ENCODE measurements around the gene AJAP1.

The AJAP1 gene

GRCh38 chr1:4633346-4633745 lies 21.1 kb upstream of the AJAP1 start:
- no peak for DNase-seq

- DNase-seq: no peak
These were observed 20.1 kb upstream of the AJAP1 start for GRCh38 chr1:4634156-4634792.

DNA sequence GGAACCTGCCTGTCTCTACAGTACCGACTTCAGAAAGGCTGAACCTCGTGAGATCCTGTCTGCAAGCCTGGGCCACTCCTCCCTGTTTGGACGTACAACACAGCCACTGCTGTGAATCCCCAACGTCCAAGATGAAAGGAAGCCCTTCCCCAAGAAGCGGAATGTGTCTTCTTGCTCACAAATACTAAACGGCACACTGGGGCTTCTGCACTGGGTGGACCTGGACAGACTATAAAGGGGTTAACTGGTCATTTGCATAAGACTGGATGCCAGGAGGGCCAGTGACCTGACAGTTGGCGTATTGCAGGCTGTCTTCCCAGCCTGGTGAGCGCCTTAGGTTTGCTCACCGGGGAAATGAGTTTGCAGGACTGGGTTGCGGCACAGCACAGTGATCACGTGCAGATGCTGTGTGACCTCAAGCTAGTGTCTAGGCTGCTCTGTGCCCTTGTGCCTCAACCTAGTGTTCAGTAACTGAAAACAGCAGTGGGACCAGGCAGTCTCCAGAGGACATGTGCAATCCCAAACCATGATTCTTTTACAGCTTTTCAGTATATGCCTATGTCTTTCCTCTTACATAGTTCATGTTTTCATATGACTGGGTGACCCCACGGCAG lies 19.5 kb upstream of the AJAP1 start:
- DNase-seq: no peak

- DNase-seq: no peak
These were observed 18.2 kb upstream of the AJAP1 start for GRCh38 chr1:4636186-4636585.

- no peak for DNase-seq
These were observed 17.6 kb upstream of the AJAP1 start for GRCh38 chr1:4636644-4637380.

GRCh38 chr1:4637616-4638344 lies 16.6 kb upstream of the AJAP1 start:
- DNase-seq: no peak

DNA sequence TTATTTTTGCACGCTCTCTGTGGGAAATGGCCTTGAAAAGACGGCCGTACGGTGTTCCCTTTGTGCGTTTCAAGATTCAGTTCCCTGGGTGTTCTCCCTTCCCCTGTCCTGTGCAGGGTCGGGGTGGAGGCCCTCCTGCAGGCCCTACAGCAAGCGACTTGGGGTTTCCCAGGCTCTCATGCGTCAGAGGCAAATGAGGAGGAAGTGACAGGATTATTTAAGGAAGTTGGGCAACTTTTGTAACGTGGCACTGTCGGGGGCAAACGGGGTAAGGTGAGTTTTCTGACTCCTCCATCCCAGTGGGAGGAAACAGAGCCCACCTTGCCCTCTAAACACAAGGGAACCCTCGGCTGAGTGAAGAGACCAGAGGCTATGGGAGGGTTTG lies 16.1 kb upstream of the AJAP1 start:
- DNase-seq: no peak

- DNase-seq: no peak
These were observed 13.5 kb upstream of the AJAP1 start for GRCh38 chr1:4640931-4641330.

DNA sequence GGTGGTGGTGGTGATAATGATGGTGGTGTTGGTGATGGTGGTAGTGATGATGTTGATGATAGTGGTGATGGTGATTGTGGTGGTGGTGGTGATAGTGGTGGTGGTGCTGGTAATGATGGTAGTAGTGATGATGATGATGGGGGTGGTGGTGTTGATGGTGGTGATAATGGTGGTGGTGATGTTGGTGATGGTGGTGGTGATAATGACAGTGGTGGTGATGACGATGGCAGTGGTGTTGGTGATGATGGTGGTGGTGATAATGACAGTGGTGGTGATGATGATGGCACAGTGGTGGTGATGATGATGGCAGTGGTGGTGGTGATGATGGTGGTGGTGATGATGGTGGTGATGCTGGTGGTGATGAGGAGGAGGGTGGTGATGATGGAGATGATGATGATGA lies 7.0 kb upstream of the AJAP1 start:
- DNase-seq: no peak

- no peak for DNase-seq
These were observed 5.8 kb upstream of the AJAP1 start for GRCh38 chr1:4648657-4649056.

- DNase-seq: no peak
These were observed 3.9 kb upstream of the AJAP1 start for GRCh38 chr1:4650481-4650880.

DNA sequence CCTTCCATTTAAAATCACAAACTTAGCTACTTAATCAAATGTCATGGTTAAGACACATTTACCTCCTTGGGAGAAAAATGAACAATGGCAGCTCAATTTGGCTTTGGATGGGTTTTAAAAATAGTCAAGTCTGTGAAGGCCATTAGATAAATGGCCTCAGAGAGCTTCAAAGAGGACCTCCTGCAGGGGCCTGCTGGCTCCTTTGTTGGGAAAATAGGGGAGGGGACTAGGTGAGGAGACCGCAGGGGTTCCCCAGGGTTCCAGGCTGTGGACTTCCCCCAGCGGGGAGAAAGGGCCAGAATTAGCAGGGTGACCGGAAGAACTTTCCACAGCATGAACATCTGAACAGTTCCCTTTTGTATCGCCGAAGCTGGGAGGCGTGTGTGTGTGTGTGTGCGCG lies 3.4 kb upstream of the AJAP1 start:
- no peak for DNase-seq

DNA sequence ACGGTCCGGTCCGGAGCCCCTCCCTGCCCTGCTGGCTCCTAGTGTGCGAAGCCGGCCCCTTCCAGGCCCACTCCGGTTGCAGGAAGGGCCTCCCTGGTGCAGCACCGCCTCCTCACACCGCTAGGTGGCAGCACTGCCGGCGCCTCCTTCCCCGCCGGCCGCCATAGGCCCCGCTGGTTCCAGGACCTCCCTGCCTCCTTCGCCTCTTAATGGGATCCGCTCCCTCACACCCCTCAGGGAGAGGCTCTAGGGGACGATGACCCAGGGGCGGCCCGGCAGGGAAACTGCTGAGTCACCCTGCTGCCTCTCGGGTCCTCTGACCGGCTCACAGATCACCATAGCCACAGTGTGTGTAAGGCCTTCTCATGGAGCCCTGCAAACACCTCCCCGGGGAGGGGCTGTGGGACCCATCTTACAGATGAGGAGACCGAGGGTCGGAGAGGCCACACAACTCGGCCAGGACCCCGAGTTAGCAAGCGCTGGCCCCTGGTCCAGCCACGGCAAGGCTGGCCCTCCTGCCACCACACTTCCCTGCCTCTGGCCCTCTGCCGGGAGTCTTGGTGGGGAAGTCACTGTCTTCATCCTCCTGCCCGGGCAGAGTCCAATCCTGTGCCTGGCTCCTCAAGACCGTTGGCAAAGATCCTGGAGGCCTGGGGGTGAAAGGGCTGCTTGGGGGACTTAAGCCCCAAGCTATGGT lies 1.6 kb upstream of the AJAP1 start:
- DNase-seq: peak; percentile 49

DNA sequence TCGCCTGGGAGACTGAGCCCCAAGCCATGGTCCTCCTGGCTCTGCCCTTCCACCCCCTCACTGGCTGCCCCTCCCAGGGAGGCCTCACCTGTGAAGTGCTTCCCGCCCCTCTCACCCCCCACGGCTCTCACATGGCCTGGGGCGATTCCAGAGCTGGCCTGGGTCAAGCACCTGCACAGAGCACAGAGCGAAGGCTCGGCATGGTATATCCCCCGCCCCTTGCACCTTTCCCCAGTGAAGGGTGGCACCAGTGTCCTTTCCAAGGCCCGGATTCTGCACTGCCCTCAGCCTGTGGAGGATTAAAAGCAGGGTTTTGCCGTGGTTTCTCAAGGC lies 1.1 kb upstream of the AJAP1 start:
- DNase-seq: no peak

DNA sequence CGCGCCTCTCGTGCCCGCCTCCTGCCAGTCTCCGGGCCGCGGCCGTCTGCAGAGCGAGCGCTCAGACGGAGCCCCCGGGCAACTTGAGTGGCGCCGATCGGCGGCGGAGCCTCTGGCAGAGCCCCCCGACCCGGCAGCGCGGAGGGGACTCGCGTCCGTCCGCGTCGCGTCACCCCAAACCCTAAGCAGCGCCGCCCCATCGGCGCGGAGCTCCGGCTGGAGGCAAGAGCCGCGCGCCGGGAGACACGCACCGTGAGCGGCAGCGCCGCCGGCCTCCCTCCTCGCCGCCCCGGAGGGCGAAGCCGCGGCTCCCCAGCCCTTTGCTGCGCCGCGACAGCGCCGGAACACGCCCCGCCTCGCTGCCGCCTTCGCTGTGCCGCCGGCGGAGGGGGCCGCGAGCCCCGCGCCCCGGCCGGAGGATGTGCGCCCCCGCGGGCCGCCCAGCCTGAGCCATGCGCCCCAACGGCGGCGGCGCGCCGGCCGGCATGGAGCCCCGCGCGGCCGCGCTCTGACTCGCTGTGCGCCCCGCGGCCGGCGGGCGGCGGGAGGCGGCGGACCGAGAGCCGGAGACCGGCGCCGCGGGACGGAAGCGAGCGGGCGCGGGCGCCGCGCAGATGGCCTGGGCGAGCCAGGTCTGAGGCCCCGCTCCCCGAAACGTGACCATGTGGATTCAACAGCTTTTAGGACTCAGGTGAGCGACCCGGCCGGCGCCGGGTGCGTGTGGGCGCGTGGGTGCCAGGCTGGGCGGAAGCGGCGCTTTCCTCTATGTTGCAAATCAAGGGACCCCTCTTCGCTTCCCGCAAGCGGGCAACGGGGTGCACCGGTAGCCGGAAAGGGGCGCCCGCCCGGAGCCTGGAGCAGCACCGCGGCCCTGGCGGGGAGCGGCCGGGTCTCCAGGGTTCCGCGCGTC lies 610 bp downstream of the AJAP1 start:
- DNase-seq: no peak

DNA sequence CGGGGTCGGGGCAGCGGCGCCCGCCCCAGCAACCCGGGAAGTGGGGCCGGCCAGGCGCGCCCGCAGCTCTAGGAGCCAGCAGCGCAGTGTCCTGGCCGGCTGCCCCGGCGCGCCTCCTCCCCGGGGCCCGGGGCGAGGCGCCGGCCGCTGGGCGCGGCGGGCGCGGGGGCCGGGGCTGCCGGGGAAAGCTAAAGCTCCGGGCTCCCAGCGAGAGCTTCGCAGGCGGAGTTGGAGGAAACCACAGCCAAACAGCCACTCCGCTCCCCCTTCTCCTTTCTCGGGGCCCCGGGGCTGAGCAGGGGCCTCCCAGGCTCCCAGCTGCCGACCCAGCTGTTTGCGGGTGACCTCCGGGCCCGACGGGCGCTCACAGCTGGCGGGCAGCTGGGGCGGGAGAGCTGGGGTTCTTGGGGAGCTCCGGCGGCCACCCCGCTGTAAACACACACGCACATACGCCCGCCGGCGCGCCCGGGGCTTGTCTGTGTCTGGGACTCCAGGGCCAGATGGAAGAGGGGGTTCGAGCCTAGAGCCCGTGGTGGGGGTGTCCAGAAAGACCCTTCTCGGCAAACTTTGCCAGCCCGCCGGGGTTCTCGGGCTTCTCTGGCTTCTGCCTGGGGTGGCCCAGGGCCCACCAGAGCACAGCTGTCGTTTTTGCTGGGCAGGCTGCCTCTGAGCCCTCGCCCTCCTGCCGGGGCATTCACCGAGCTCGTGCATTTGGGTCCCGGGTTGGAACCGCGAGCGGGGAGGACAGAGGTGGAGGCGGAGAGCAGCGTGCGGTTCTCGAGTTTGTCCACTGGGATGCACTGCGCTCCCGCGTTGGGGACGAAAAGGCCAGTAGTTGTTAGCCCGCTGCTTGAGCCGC lies 1.5 kb downstream of the AJAP1 start:
- DNase-seq: peak; percentile 50

DNA sequence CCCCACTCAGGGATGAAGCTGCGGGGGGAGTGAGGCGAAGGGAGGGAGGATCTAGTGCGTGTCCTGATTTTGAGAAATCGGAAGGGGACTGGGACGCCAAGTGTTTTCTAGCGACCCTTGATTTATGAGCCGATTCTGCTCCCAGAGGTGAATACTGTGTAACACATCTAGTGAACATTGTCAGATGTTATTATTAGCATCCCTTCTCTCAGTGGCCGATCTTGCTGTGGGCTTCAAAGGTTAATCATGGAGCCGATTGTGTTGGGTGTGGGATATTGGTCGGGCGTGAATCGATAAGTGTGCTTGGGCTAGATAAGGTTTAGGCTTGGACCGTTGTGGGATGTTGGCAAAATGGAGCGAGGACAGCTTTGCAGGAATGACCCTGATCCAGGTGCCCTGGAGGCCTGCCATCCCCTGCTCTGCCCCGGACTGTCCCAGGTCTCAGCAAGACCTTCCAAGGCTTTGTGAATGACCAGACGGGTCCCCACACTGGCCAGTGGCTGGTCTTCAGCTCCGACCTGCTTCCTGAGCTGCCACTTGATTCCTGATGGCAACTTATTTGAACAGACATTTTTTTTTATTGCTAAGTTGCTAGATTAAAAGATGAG lies 2.2 kb downstream of the AJAP1 start:
- DNase-seq: no peak

DNA sequence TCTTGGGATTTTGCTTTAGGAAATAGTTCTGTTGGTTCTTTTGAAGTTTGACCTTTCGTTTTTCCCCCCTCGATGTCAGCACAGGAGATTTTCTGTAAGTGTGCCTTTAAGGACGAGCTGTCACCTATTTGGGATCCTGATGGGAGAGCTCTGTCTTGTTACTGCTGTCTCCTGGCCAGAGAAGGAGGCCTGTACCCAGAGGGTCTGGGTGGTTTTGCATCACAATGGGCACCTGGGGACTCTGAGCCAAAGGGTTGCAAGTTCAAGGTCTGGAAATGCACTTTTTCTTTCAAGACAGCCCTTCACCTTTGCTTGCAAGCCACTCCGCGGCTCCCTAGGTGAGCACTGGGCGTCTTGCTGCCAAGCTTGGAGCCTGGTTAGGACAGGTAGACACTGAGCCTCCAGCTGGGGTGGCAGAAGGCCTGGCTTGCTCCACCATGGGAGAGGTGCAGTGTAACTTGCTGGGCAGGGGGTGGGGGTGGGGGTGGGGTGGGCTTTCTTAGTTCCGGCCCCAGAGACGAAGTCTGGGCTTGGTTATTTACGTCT lies 2.9 kb downstream of the AJAP1 start:
- DNase-seq: no peak

DNA sequence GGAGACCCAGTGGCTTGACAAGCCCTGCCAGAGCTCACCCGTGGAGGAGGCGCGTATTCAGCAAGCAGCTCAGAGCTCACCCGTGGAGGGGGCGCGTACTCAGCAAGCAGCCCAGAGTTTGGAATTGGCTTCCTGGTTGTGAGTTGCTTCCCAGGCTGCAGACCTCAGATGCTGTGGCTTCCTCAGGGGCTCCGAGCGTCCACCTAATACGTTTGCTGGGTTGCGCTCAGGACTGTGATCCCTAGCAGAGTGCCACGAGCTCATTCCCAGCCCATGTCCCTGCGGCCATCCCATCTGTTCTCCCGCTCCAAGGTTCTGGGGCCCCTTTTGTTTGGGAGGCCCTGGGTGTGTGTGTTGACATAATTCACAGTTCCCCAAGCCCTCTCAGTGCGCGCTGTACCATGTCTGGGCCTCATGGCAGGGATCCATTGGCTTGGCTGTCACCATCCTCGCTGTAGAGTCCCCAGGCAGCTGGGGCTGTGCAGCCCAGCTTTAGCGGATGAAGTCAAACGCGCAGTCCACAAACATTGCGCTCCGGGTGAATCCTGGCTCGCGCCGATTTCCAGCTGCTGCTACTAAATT lies 3.6 kb downstream of the AJAP1 start:
- no peak for DNase-seq

Measured in NCI-H1436 (cell line).